ENCODE data around the gene PRRT2.

The PRRT2 gene

DNA sequence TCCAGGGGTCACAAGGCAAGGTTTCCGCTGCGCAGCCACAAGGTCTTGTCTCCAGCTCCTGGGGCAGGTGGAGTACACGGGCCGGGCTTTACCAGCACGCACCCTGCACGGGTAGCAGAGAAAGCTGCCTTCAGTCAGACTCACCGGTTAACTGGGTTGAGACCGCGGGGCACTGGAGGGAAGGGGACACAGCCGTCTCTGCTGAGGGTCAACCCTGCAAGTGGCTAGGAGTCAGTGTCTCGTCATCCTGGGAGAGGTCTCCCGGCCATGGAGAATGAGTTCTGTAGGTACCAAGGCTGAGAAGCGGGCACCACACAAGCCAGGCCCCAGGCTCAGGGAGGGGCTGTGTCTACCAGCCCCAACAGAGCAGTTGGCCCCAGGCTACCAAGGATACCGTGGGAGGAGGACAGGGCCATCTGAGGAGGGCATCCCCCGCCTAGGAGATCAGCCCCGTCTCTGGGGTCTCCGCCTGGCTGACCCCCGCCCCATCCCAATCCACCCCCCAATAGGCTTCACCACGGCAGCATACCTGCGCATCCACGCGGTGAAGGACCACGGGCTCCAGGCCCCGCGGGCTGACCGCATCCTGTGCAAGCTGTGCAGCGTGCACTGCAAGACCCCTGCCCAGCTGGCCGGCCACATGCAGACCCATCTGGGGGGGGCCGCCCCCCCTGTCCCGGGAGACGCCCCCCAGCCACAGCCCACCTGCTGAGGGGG, 2.8 kb upstream of the PRRT2 start:
- DNase-seq (ENCODE audit: low spot score) = peak; percentile 74
- no peak for TF ChIP-seq CTCF (IDR thresholded peaks at IDR 0.05)
- peak overlapping the region; percentile 80 for H3K4me3 ChIP-seq
- H3K27ac ChIP-seq = peak overlapping the region; percentile 95 to 98

DNA sequence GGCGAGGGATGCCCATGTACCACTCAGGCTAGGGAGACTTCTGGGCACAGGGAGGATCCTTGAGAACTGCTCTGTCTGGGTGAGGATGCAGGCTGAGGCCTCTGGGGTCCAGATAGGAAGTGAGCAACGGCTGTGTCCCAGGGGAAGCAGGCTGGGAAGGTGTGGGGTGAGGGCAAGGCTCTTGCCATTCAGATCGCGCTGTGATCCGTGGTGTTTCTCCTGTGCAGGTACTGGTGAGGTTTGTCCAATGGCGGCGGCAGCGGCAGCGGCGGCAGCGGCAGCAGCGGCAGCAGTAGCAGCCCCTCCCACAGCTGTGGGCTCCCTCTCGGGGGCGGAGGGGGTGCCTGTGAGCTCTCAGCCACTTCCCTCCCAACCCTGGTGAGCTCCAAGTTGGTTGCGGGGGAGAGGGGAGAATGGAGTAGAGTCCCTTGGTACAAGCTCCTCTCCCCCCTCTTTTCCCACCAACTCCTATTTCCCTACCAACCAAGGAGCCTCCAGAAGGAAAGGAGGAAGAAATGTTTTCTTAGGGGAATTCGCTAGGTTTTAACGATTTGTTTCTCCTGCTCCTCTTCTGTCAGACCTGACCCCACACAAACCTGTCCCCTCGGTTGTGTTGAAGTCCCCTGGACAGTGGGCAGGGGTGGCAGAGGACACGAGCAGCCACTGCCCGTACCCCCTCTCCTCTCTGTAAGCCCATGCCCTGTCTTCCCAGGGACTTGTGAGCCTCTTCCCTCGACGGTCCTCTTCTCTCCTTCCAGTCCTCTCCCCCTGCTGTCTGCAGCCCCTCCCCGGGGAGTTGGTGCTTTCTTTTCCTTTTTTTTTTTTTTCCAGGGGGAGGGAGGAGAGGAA, 1.9 kb upstream of the PRRT2 start:
- no peak for TF ChIP-seq CTCF (IDR thresholded peaks at IDR 0.05)
- H3K27ac ChIP-seq = peak overlapping the region; percentile 95 to 98
- peak; percentile 75 for DNase-seq (ENCODE audit: low spot score)
- H3K4me3 ChIP-seq = peak overlapping the region; percentile 80

DNA sequence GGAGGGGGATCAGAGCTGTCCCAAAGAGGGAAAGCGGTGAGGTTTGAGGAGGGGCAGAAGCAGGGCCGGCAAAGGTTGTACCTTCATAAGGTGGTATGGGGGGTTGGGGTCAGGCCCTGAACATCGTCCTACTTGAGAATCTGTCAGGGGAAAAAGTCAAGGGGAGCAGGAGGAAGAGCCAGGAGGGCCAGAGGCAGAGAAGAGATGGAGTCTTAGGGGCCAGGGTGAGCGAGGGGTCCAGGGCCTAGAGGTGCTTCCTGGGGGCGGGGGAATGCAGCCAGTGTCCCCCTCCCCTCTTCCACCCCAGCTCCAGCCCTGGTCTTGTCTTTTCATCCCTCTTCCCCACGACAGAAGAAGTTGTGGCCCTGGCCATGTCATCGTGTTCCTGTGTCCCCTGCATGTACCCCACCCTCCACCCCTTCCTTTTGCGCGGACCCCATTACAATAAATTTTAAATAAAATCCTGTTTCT, 1.3 kb upstream of the PRRT2 start:
- no peak for DNase-seq (ENCODE audit: low spot score)
- Histone ChIP-seq H3K27ac (peak overlapping the region; percentile 95 to 98), H3K4me3 (peak overlapping the region; percentile 78)
- TF ChIP-seq CTCF (IDR thresholded peaks at IDR 0.05) = no peak

- H3K4me3 ChIP-seq = peak overlapping the region; percentile 78
- H3K27ac ChIP-seq = peak overlapping the region; percentile 95 to 98
- TF ChIP-seq CTCF (IDR thresholded peaks at IDR 0.05) = no peak
- peak; percentile 99 for DNase-seq (ENCODE audit: low spot score)
Measured at GRCh38 chr16:29811170-29811895, 660 bp upstream of the PRRT2 start.

- peak overlapping the region; percentile 78 for H3K4me3 ChIP-seq
- peak overlapping the region; percentile 95 to 98 for H3K27ac ChIP-seq
- DNase-seq (ENCODE audit: low spot score) = peak; percentile 73
- TF ChIP-seq CTCF (IDR thresholded peaks at IDR 0.05) = no peak
Measured at GRCh38 chr16:29812754-29813643, 1.0 kb downstream of the PRRT2 start.

All from coronary artery (tissue), 2 donors.